ENCODE measurements around the gene EBF3.

- TF ChIP-seq CTCF (IDR thresholded peaks at IDR 0.05 in 2 of 3, conservative IDR thresholded peaks at IDR 0.05 in 1 of 3; ENCODE audit: insufficient read depth in 2 of 3, low read depth in 1 of 3, low read length in 3 of 3) (no peak), SETDB1 (IDR thresholded peaks at IDR 0.05; ENCODE audit: low read length) (no peak), SMAD3 (CRISPR knock-in tag; conservative IDR thresholded peaks at IDR 0.05) (no peak)
- TF ChIP-seq, protein P1, sequence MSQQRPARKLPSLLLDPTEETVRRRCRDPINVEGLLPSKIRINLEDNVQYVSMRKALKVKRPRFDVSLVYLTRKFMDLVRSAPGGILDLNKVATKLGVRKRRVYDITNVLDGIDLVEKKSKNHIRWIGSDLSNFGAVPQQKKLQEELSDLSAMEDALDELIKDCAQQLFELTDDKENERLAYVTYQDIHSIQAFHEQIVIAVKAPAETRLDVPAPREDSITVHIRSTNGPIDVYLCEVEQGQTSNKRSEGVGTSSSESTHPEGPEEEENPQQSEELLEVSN (IDR thresholded peaks at IDR 0.05; ENCODE audit: borderline replicate concordance in 1 of 2, extremely low read depth in 1 of 2, insufficient read depth in 1 of 2, insufficient read length in 1 of 2, low read depth in 1 of 2, low read length in 1 of 2, poor library complexity in 1 of 2, severe bottlenecking in 1 of 2) = no peak
- TF ChIP-seq, protein P2, sequence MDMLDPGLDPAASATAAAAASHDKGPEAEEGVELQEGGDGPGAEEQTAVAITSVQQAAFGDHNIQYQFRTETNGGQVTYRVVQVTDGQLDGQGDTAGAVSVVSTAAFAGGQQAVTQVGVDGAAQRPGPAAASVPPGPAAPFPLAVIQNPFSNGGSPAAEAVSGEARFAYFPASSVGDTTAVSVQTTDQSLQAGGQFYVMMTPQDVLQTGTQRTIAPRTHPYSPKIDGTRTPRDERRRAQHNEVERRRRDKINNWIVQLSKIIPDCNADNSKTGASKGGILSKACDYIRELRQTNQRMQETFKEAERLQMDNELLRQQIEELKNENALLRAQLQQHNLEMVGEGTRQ (CRISPR knock-in tag; IDR thresholded peaks at IDR 0.05) = no peak
These were observed 78.5 kb downstream of the EBF3 start for GRCh38 chr10:129885526-129885925.
